Measurements from ENCODE around the gene IL1RAPL1. TPM values are rescaled to one million over a fixed set of nuclear protein-coding genes. Genes with fewer than 3 reads are reported as not detected.

IL1RAPL1 gene
- total and polyA plus RNA-seq, 9 of the 15 experiments (the other 6 are each of a cell fraction or from before 2014, with no cell fraction given), result 0.04 to 0.07 (median 0.04) TPM; not detected in 6

GRCh38 chrX:29842552-29842951 is 1255.3 kb downstream of the IL1RAPL1 start (continued):
- TF ChIP-seq FOXJ3 (CRISPR knock-in tag; IDR thresholded peaks at IDR 0.05) (no peak), GMEB1 (CRISPR knock-in tag; IDR thresholded peaks at IDR 0.05) (no peak), ZNF175 (CRISPR knock-in tag; IDR thresholded peaks at IDR 0.05; ENCODE audit: low read depth) (no peak), E2F3 (CRISPR knock-in tag; IDR thresholded peaks at IDR 0.05) (no peak)

- no peaks in the 10 kb centered on the region for H3K9me1 ChIP-seq (ENCODE audit: control insufficient read depth, insufficient read depth, low read length)
- H3K9me3 ChIP-seq (replicated peaks; ENCODE audit: control insufficient read depth, insufficient read depth, low read depth, low read length), result no peaks in the 10 kb centered on the region
- WGBS (ENCODE audit: insufficient coverage, low coverage, missing lambda C conversion rate), result 0% methylated on average over 3 of the region's 4 CpGs
- CTCF ChIA-PET (ENCODE audit: low intra/inter-chr PET ratio), result no interaction called here
- H3K4me2 ChIP-seq (ENCODE audit: insufficient read depth, low read length), result no peak overlapping the region
- in situ Hi-C loops (cut with MboI), result no loop called here
- H4K20me1 ChIP-seq (replicated peaks; ENCODE audit: control insufficient read depth, insufficient read depth, low read length), result no peaks in the 10 kb centered on the region
- H3K4me3 ChIP-seq, result no peak overlapping the region
- no peaks in the 10 kb centered on the region for H3K79me2 ChIP-seq (ENCODE audit: control insufficient read depth, insufficient read depth, low read length)
- H3K9ac ChIP-seq (ENCODE audit: insufficient read depth in 1 of 2, low read depth in 2 of 2, low read length in 2 of 2), result no peak overlapping the region
- no TSS peak for BruUV-seq (replicated peaks)
- POLR2A ChIA-PET, result no interaction called here
- no peak overlapping the region for H2AFZ ChIP-seq (ENCODE audit: low read depth, low read length)
- no peaks in the 10 kb centered on the region for H3K27me3 ChIP-seq (ENCODE audit: control insufficient read depth in 2 of 2, insufficient read depth in 2 of 2, low read length in 2 of 2)
- H3K27ac ChIP-seq (ENCODE audit: extremely low read depth, low read depth, low read length), result no peak overlapping the region
- FAIRE-seq (no peak), ATAC-seq (no peak), DNase-seq (ENCODE audit: extremely low read depth in 1 of 4, low spot score in 3 of 4) (no peak)
- no peaks in the 10 kb centered on the region for H3K36me3 ChIP-seq (ENCODE audit: control insufficient read depth, insufficient read depth, low read length)
- no peaks in the 10 kb centered on the region for H3K4me1 ChIP-seq (replicated peaks in 1 of 2; ENCODE audit: control insufficient read depth in 2 of 2, insufficient read depth in 2 of 2, low read length in 2 of 2)
- intact Hi-C loops (cut with micrococcal nuclease), result no loop called here
- no peak for TF ChIP-seq SP2 (IDR thresholded peaks at IDR 0.05; ENCODE audit: extremely low read depth, low read depth, low read length, poor library complexity, severe bottlenecking)
- TF ChIP-seq MLLT1 (IDR thresholded peaks at IDR 0.05), result no peak
- no peak for TF ChIP-seq HMGXB4 (CRISPR knock-in tag; IDR thresholded peaks at IDR 0.05)
- TF ChIP-seq ZNF316 (IDR thresholded peaks at IDR 0.05), result no peak
- no peak for TF ChIP-seq E2F8 (IDR thresholded peaks at IDR 0.05; ENCODE audit: low read depth, partially characterized antibody)
These were observed 1264.8 kb downstream of the IL1RAPL1 start for GRCh38 chrX:29851857-29852605.

Measured in K562 (cell line).